Astrocyte (in vitro differentiated cells and primary cell): ENCODE data around the gene CSH2. TPM values are rescaled to one million over a fixed set of nuclear protein-coding genes. Genes with fewer than 3 reads are reported as not detected.
A peak's percentile ranks its signal among the peaks of the same experiment; 100 is the strongest.
"Not testable (repeated sequence)": the region's sequence is repeated elsewhere in the genome, so short reads cannot be mapped to it uniquely, and the experiment has no call there.

Experiments
- DNase-seq: peaks from one replicate; pipeline ENCODE4 v3.0.0-alpha.2; 2010; ENCODE audit warnings: low read depth
- FAIRE-seq: peaks from 2 replicates; lab custom pipeline; 2011; peaks lifted over from hg19 to GRCh38; lab: Jason Lieb, UNC
- H2AFZ ChIP-seq: 2 replicates; pipeline ENCODE4 v1.6.0; 2012; ENCODE audit warnings: low read depth, low read length, inconsistent platforms
- H3K27ac ChIP-seq: 2 replicates; pipeline ENCODE4 v1.5.1; 2011; ENCODE audit warnings: low read depth, low read length, inconsistent platforms
- H3K27me3 ChIP-seq: 2 replicates; pipeline ENCODE4 v1.6.0; 2011; ENCODE audit warnings: low read length, inconsistent platforms; ENCODE audit not compliant: insufficient read depth
- H3K36me3 ChIP-seq: 2 replicates; pipeline ENCODE4 v1.5.1; 2011; ENCODE audit warnings: low read length, inconsistent platforms; ENCODE audit not compliant: insufficient read depth
- H3K4me1 ChIP-seq: 2 replicates; pipeline ENCODE4 v1.5.1; 2011; ENCODE audit warnings: low read length, inconsistent platforms; ENCODE audit not compliant: insufficient read depth
- H3K4me2 ChIP-seq: 2 replicates; pipeline ENCODE4 v1.6.0; 2012; ENCODE audit warnings: low read length, inconsistent platforms
- H3K4me3 ChIP-seq: 2 replicates; pipeline ENCODE4 v1.5.1; 2011; ENCODE audit warnings: low read depth, mild to moderate bottlenecking, low read length, inconsistent platforms; ENCODE audit not compliant: insufficient read depth
- H3K79me2 ChIP-seq: 2 replicates; pipeline ENCODE4 v1.6.0; 2012; ENCODE audit warnings: mild to moderate bottlenecking, low read length, inconsistent platforms; ENCODE audit not compliant: insufficient read depth
- H3K9ac ChIP-seq: 2 replicates; pipeline ENCODE4 v1.6.0; 2012; ENCODE audit warnings: mild to moderate bottlenecking, low read length, inconsistent platforms
- H3K9me3 ChIP-seq: 2 replicates; pipeline ENCODE4 v1.5.1; 2012; ENCODE audit warnings: low read depth, mild to moderate bottlenecking, low read length, inconsistent platforms; ENCODE audit not compliant: insufficient read depth
- H4K20me1 ChIP-seq: 2 replicates; pipeline ENCODE4 v1.6.0; 2012; ENCODE audit warnings: low read length, inconsistent platforms; ENCODE audit not compliant: insufficient read depth
- H3K27ac Mint-ChIP-seq: one replicate; pipeline ENCODE4 v1.8.0; 2021; ENCODE audit warnings: mild to moderate bottlenecking, mixed read lengths; ENCODE audit not compliant: unreplicated experiment
- H3K27me3 Mint-ChIP-seq: one replicate; pipeline ENCODE4 v1.8.0; 2021; ENCODE audit warnings: low read depth, mixed read lengths; ENCODE audit not compliant: unreplicated experiment
- H3K36me3 Mint-ChIP-seq: one replicate; pipeline ENCODE4 v1.8.0; 2021; ENCODE audit warnings: low read depth, mixed read lengths; ENCODE audit not compliant: unreplicated experiment
- H3K4me1 Mint-ChIP-seq: one replicate; pipeline ENCODE4 v1.8.0; 2021; ENCODE audit warnings: low read depth, mixed read lengths; ENCODE audit not compliant: unreplicated experiment
- H3K4me3 Mint-ChIP-seq: one replicate; pipeline ENCODE4 v1.8.0; 2021; ENCODE audit warnings: mild to moderate bottlenecking, moderate library complexity, mixed read lengths; ENCODE audit not compliant: unreplicated experiment
- H3K9me3 Mint-ChIP-seq: one replicate; pipeline ENCODE4 v1.8.0; 2021; ENCODE audit warnings: mild to moderate bottlenecking, mixed read lengths; ENCODE audit not compliant: unreplicated experiment
- CTCF ChIP-seq: IDR thresholded peaks from 2 replicates; pipeline ENCODE4 v1.5.1; 2011; ENCODE audit warnings: low read depth, mild to moderate bottlenecking, inconsistent platforms, low read length, moderate library complexity; ENCODE audit not compliant: insufficient read depth
- EZH2 ChIP-seq: IDR thresholded peaks from 2 replicates; pipeline ENCODE4 v1.6.1; 2012; ENCODE audit warnings: mild to moderate bottlenecking, low read length, inconsistent platforms; ENCODE audit not compliant: insufficient read depth
- total RNA-seq: library from RNA; stranded (reverse); gene quantifications from 2 replicates; pipeline ENCODE4 v1.2.1, GENCODE V29; 2021

The CSH2 gene
- total RNA-seq, 1 donor from 2014 or later = 4.3 TPM

GRCh38 chr17:63919311-63919723 is 45.8 kb upstream of the CSH2 start:
- H3K27me3 ChIP-seq = peaks cover 9% of the 10 kb centered on the region
- no peak overlapping the region for H2AFZ ChIP-seq
- H3K4me1 Mint-ChIP-seq = no peaks in the 10 kb centered on the region
- H3K4me3 ChIP-seq = no peak overlapping the region
- H3K27ac Mint-ChIP-seq = no peak overlapping the region
- no peak overlapping the region for H3K4me3 Mint-ChIP-seq
- peaks cover 41% of the 10 kb centered on the region for H3K27me3 Mint-ChIP-seq
- H3K9me3 ChIP-seq = no peaks in the 10 kb centered on the region
- H3K36me3 Mint-ChIP-seq = no peaks in the 10 kb centered on the region
- H3K9ac ChIP-seq = no peak overlapping the region
- H3K79me2 ChIP-seq = no peaks in the 10 kb centered on the region
- FAIRE-seq (no peak), DNase-seq (peak; percentile 11)
- H4K20me1 ChIP-seq = no peaks in the 10 kb centered on the region
- no peak overlapping the region for H3K27ac ChIP-seq
- no peaks in the 10 kb centered on the region for H3K36me3 ChIP-seq
- no peaks in the 10 kb centered on the region for H3K4me1 ChIP-seq
- no peaks in the 10 kb centered on the region for H3K9me3 Mint-ChIP-seq
- no peak overlapping the region for H3K4me2 ChIP-seq
- TF ChIP-seq EZH2 = no peak
- peak; percentile 91 for TF ChIP-seq CTCF

GRCh38 chr17:63918789-63919305 is 45.4 kb upstream of the CSH2 start, which contains the start of gene GH1:
GH1 (minus strand) TSS chr17:63918839; CDS start chr17:63918776, 63 bp downstream.
- H3K4me2 ChIP-seq, H3K4me1 ChIP-seq: not testable (repeated sequence)

GRCh38 chr17:63918305-63918704 is 44.8 kb upstream of the CSH2 start:
- no peak overlapping the region for H3K4me2 ChIP-seq
- no peaks in the 10 kb centered on the region for H3K9me3 Mint-ChIP-seq
- no peak for DNase-seq

More at GRCh38 chr17:63918789-63919305, 45.4 kb upstream of the CSH2 start, which contains the start of gene GH1:
- not testable (repeated sequence) for FAIRE-seq, H3K9me3 ChIP-seq, H4K20me1 ChIP-seq, H3K27ac ChIP-seq, H2AFZ ChIP-seq, H3K9me3 Mint-ChIP-seq, H3K27me3 ChIP-seq, H3K79me2 ChIP-seq, H3K27ac Mint-ChIP-seq, H3K36me3 ChIP-seq, H3K4me3 Mint-ChIP-seq, H3K36me3 Mint-ChIP-seq, H3K9ac ChIP-seq, H3K4me1 Mint-ChIP-seq, H3K4me3 ChIP-seq, DNase-seq
- H3K27me3 Mint-ChIP-seq = peaks cover 43% of the 10 kb centered on the region

More at GRCh38 chr17:63918305-63918704, 44.8 kb upstream of the CSH2 start:
- H3K36me3 ChIP-seq = no peaks in the 10 kb centered on the region
- peaks cover 9% of the 10 kb centered on the region for H3K27me3 ChIP-seq
- no peak overlapping the region for H3K4me3 ChIP-seq
- no peaks in the 10 kb centered on the region for H3K9me3 ChIP-seq
- H2AFZ ChIP-seq = no peak overlapping the region
- no peak overlapping the region for H3K27ac Mint-ChIP-seq
- H3K79me2 ChIP-seq = no peaks in the 10 kb centered on the region
- no peak for FAIRE-seq
- no peaks in the 10 kb centered on the region for H3K4me1 ChIP-seq
- H3K4me1 Mint-ChIP-seq = no peaks in the 10 kb centered on the region
- no peak overlapping the region for H3K27ac ChIP-seq
- no peak overlapping the region for H3K4me3 Mint-ChIP-seq
- no peaks in the 10 kb centered on the region for H3K36me3 Mint-ChIP-seq
- no peak overlapping the region for H3K9ac ChIP-seq
- TF ChIP-seq EZH2 (no peak), CTCF (no peak)
- H3K27me3 Mint-ChIP-seq = peaks cover 43% of the 10 kb centered on the region
- H4K20me1 ChIP-seq = no peaks in the 10 kb centered on the region
